SK-N-SH (cell line): Measurements from ENCODE around the gene CLEC3B. TPM values are rescaled to one million over a fixed set of nuclear protein-coding genes. Genes with fewer than 3 reads are reported as not detected.

ENCODE experiments used
- CTCF ChIA-PET: fragments of 300-600, 350-600 bp; formaldehyde crosslinking; extraction: SDS; loops from one replicate; lab custom pipeline; 2021; lab: Yijun Ruan, JAX
- POLR2A ChIA-PET: fragments of 350-600 bp; sonication (Branson Sonifier 250); formaldehyde crosslinking; extraction: SDS; loops from one replicate; lab custom pipeline; 2020; ENCODE audit warnings: antibody characterized with exemption, inconsistent platforms; lab: Yijun Ruan, JAX
- DNase-seq: peaks from one replicate; pipeline ENCODE4 v3.0.0; 2012
- H2AFZ ChIP-seq: fragments of 200-600 bp; sonication (generic); 2 replicates; pipeline ENCODE4 v1.8.1; 2016; ENCODE audit warnings: antibody characterized with exemption, mild to moderate bottlenecking, low read depth
- H3F3A ChIP-seq: fragments of 200-600 bp; sonication (generic); replicated peaks from 2 replicates; pipeline ENCODE3; 2016; ENCODE audit warnings: antibody characterized with exemption, mild to moderate bottlenecking; ENCODE audit not compliant: insufficient read depth
- H3K27ac ChIP-seq, 2 experiments: fragments of 200-500 bp in 1 of 2; fragments of 200-600 bp in 1 of 2; sonication (Bioruptor generic) in 1 of 2; sonication (generic), shearing (Covaris generic) in 1 of 2; 2 replicates each; pipeline versions ENCODE4 v1.5.1 to v1.6.1; 2014 to 2016; ENCODE audit warnings: low read depth in 2 of 2, inconsistent platforms in 1 of 2, low read length in 1 of 2, mild to moderate bottlenecking in 1 of 2, mixed read lengths in 1 of 2
- H3K27me3 ChIP-seq: fragments of 200-600 bp; sonication (generic), shearing (Covaris generic); 2 replicates; pipeline ENCODE4 v1.6.1; 2016; ENCODE audit warnings: mixed run types; ENCODE audit not compliant: insufficient read depth
- H3K36me3 ChIP-seq, 2 experiments: fragments of 200-500 bp in 1 of 2; fragments of 200-600 bp in 1 of 2; sonication (Bioruptor generic) in 1 of 2; sonication (generic) in 1 of 2; replicated peaks in 1 of 2; 2 replicates each; pipeline versions ENCODE3 to v1.5.1; 2014 to 2016; ENCODE audit warnings: low read length in 1 of 2, mild to moderate bottlenecking in 1 of 2; ENCODE audit not compliant: insufficient read depth in 2 of 2, control insufficient read depth in 1 of 2
- H3K4me1 ChIP-seq, 2 experiments: fragments of 200-500 bp in 1 of 2; fragments of 200-600 bp in 1 of 2; sonication (Bioruptor generic) in 1 of 2; sonication (generic), shearing (Covaris generic) in 1 of 2; 2 replicates each; pipeline versions ENCODE4 v1.5.1 to v1.6.1; 2014 to 2016; ENCODE audit warnings: low read depth in 1 of 2, low read length in 1 of 2, mixed run types in 1 of 2; ENCODE audit not compliant: insufficient read depth in 2 of 2, control insufficient read depth in 1 of 2
- H3K4me2 ChIP-seq: fragments of 200-600 bp; sonication (generic), shearing (Covaris generic); 2 replicates; pipeline ENCODE4 v1.6.1; 2017; ENCODE audit warnings: mixed run types
- H3K4me3 ChIP-seq, 2 experiments: fragments of 200-500 bp in 1 of 2; fragments of 200-600 bp in 1 of 2; sonication (Bioruptor generic) in 1 of 2; sonication (generic), shearing (Covaris generic) in 1 of 2; 2 replicates each; pipeline versions ENCODE4 v1.5.1 to v1.8.1; 2014 to 2016; ENCODE audit warnings: low read depth in 2 of 2, inconsistent platforms in 1 of 2, low read length in 1 of 2, mild to moderate bottlenecking in 1 of 2, mixed read lengths in 1 of 2, moderate library complexity in 1 of 2
- H3K79me2 ChIP-seq: fragments of 200-600 bp; sonication (generic); 2 replicates; pipeline ENCODE4 v1.8.1; 2017; ENCODE audit warnings: mild to moderate bottlenecking; ENCODE audit not compliant: insufficient read depth
- H3K9ac ChIP-seq: fragments of 200-600 bp; sonication (generic); 2 replicates; pipeline ENCODE4 v1.6.1; 2017; ENCODE audit warnings: mixed run types
- H3K9me2 ChIP-seq: fragments of 200-600 bp; sonication (generic); 2 replicates; pipeline ENCODE4 v1.6.1; 2017; ENCODE audit warnings: mixed run types
- H3K9me3 ChIP-seq: fragments of 200-600 bp; sonication (generic); 2 replicates; pipeline ENCODE4 v1.6.1; 2017; ENCODE audit warnings: mixed run types, mild to moderate bottlenecking, moderate library complexity
- H4K20me1 ChIP-seq: fragments of 200-600 bp; sonication (generic); 2 replicates; pipeline ENCODE4 v1.6.1; 2017; ENCODE audit warnings: mild to moderate bottlenecking, mixed run types; ENCODE audit not compliant: insufficient read depth
- CHD2 ChIP-seq: fragments of 150-350 bp; IDR thresholded peaks from 2 replicates; pipeline ENCODE4 v1.6.1; 2018; ENCODE audit warnings: low read length; ENCODE audit not compliant: partially characterized antibody
- EP300 ChIP-seq, 2 experiments: IDR thresholded peaks; 2 replicates each; pipeline versions ENCODE4 v1.4.0 to v1.6.1; 2012; ENCODE audit warnings: borderline replicate concordance in 1 of 2, low read depth in 1 of 2, low read length in 1 of 2
- FOXJ3 ChIP-seq: sonication (generic); formaldehyde crosslinking; IDR thresholded peaks from 2 replicates; pipeline ENCODE4 v1.5.1; 2020; ENCODE audit warnings: mild to moderate bottlenecking, missing genetic modification reagents
- MEF2A ChIP-seq: IDR thresholded peaks from 2 replicates; pipeline ENCODE4 v1.4.0; 2012; ENCODE audit warnings: low read depth, borderline replicate concordance
- MXI1 ChIP-seq: IDR thresholded peaks from 2 replicates; pipeline ENCODE4 v1.6.1; 2012; ENCODE audit warnings: mild to moderate bottlenecking, low read depth, low read length, improper control_type of control experiment
- RXRA ChIP-seq: IDR thresholded peaks from 2 replicates; pipeline ENCODE4 v1.4.0; 2012; ENCODE audit warnings: low read depth, mild to moderate bottlenecking, borderline replicate concordance
- TCF12 ChIP-seq: IDR thresholded peaks from 2 replicates; pipeline ENCODE4 v1.4.0; 2012
- TEAD4 ChIP-seq: IDR thresholded peaks from 2 replicates; pipeline ENCODE4 v1.4.0; 2012; ENCODE audit warnings: mild to moderate bottlenecking, borderline replicate concordance; ENCODE audit not compliant: insufficient read depth
- WGBS: methylation state at CpG from one replicate; pipeline ENCODE4 v1.1.6; 2017; ENCODE audit warnings: low lambda C conversion rate; 5-methylcytosine and 5-hydroxymethylcytosine counted together
- polyA plus RNA-seq, 3 experiments: library from polyadenylated mRNA; depleted of rRNA; stranded (reverse); fragments of >200 nt; gene quantifications; 2 replicates each; pipeline ENCODE4 v1.2.3, GENCODE V29; 2012
- TF ChIP-seq, protein P1 (sequence below): fragments of 200-600 bp; sonication (generic); IDR thresholded peaks from 2 replicates; pipeline ENCODE4 v1.6.1; 2017; ENCODE audit warnings: antibody characterized with exemption, mild to moderate bottlenecking, moderate library complexity
- TF ChIP-seq, protein P2 (sequence below): IDR thresholded peaks from 2 replicates; pipeline ENCODE4 v1.4.0; 2012; ENCODE audit warnings: low read depth
- TF ChIP-seq, protein P3 (sequence below): IDR thresholded peaks from 2 replicates; pipeline ENCODE4 v1.6.1; 2012; ENCODE audit warnings: mild to moderate bottlenecking, low read depth, low read length, moderate library complexity
- TF ChIP-seq, protein P4 (sequence below): IDR thresholded peaks from 2 replicates; pipeline ENCODE4 v1.4.0; 2012; ENCODE audit warnings: low read depth, borderline replicate concordance
- TF ChIP-seq, protein P5 (sequence below): IDR thresholded peaks from 2 replicates; pipeline ENCODE4; 2012
- TF ChIP-seq, protein P6 (sequence below): fragments of 150-350 bp; IDR thresholded peaks from 2 replicates; pipeline ENCODE4 v1.6.1; 2017; ENCODE audit warnings: antibody characterized with exemption, low read length, low read depth, borderline replicate concordance

CLEC3B gene
- polyA plus RNA-seq, 1 of the 3 experiments (the other 2 are of a cell fraction) = 0.46 TPM

DNA sequence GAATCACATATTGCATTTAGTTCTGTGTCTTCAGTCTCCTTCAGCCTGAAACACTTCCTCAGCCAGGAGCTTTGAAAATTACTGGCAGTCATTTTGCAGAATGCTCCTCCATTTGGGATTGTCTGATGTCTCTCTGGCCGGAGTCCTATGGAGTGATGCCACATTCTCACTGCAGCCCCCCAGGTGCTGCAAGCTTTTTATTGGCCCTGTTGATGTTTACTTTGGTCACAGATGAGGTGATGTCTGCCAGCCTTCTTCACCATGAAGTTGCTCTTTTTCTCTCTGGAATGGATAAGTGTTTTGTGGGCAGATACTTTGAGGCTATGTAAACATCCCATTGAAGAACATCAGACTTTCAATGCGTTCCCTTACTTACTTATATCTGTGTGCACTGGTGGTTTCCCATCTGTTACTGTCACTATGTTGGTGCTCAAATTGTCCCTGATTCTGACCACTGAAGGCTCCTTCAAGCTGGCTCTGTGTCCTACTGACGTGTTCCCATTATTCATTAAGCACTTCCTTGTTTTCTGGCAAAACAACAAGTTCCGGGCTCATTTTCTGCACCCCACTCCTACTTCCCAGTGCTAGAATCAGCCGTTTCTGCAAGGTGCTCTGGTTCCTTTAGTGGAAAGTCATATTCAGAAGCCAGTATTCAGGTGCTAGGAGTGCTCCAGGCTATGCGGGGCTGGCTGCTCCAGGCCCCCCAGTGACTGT lies 1.4 kb upstream of the CLEC3B start:
- Histone ChIP-seq H3K9me2 (no peaks in the 10 kb centered on the region), H3K27ac (no peak overlapping the region), H3K9ac (no peak overlapping the region), H3F3A (no peaks in the 10 kb centered on the region), H3K9me3 (no peaks in the 10 kb centered on the region), H3K4me2 (no peak overlapping the region), H3K27me3 (no peaks in the 10 kb centered on the region), H3K4me1 (no peaks in the 10 kb centered on the region; a peak in 2 of 4 replicates), H3K36me3 (no peaks in the 10 kb centered on the region), H2AFZ (no peak overlapping the region)
- no peak for DNase-seq
- CTCF ChIA-PET = interaction anchor here (0.9 kb wide), 1 partner anchor 14 kb away, joined by 3 read pairs; no protein-coding TSS in a partner anchor
- TF ChIP-seq, protein P1, sequence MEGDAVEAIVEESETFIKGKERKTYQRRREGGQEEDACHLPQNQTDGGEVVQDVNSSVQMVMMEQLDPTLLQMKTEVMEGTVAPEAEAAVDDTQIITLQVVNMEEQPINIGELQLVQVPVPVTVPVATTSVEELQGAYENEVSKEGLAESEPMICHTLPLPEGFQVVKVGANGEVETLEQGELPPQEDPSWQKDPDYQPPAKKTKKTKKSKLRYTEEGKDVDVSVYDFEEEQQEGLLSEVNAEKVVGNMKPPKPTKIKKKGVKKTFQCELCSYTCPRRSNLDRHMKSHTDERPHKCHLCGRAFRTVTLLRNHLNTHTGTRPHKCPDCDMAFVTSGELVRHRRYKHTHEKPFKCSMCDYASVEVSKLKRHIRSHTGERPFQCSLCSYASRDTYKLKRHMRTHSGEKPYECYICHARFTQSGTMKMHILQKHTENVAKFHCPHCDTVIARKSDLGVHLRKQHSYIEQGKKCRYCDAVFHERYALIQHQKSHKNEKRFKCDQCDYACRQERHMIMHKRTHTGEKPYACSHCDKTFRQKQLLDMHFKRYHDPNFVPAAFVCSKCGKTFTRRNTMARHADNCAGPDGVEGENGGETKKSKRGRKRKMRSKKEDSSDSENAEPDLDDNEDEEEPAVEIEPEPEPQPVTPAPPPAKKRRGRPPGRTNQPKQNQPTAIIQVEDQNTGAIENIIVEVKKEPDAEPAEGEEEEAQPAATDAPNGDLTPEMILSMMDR = no peak
- TF ChIP-seq EP300 (IDR thresholded peaks at IDR 0.05; ENCODE audit: borderline replicate concordance in 1 of 2, low read depth in 1 of 2, low read length in 1 of 2) = no peak
- TF ChIP-seq, protein P2, sequence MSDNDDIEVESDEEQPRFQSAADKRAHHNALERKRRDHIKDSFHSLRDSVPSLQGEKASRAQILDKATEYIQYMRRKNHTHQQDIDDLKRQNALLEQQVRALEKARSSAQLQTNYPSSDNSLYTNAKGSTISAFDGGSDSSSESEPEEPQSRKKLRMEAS = no peak
- no peak for TF ChIP-seq RXRA
- no peak for TF ChIP-seq MXI1
- TF ChIP-seq, protein P3, sequence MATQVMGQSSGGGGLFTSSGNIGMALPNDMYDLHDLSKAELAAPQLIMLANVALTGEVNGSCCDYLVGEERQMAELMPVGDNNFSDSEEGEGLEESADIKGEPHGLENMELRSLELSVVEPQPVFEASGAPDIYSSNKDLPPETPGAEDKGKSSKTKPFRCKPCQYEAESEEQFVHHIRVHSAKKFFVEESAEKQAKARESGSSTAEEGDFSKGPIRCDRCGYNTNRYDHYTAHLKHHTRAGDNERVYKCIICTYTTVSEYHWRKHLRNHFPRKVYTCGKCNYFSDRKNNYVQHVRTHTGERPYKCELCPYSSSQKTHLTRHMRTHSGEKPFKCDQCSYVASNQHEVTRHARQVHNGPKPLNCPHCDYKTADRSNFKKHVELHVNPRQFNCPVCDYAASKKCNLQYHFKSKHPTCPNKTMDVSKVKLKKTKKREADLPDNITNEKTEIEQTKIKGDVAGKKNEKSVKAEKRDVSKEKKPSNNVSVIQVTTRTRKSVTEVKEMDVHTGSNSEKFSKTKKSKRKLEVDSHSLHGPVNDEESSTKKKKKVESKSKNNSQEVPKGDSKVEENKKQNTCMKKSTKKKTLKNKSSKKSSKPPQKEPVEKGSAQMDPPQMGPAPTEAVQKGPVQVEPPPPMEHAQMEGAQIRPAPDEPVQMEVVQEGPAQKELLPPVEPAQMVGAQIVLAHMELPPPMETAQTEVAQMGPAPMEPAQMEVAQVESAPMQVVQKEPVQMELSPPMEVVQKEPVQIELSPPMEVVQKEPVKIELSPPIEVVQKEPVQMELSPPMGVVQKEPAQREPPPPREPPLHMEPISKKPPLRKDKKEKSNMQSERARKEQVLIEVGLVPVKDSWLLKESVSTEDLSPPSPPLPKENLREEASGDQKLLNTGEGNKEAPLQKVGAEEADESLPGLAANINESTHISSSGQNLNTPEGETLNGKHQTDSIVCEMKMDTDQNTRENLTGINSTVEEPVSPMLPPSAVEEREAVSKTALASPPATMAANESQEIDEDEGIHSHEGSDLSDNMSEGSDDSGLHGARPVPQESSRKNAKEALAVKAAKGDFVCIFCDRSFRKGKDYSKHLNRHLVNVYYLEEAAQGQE = no peak
- TF ChIP-seq TEAD4 = no peak
- TF ChIP-seq, protein P4, sequence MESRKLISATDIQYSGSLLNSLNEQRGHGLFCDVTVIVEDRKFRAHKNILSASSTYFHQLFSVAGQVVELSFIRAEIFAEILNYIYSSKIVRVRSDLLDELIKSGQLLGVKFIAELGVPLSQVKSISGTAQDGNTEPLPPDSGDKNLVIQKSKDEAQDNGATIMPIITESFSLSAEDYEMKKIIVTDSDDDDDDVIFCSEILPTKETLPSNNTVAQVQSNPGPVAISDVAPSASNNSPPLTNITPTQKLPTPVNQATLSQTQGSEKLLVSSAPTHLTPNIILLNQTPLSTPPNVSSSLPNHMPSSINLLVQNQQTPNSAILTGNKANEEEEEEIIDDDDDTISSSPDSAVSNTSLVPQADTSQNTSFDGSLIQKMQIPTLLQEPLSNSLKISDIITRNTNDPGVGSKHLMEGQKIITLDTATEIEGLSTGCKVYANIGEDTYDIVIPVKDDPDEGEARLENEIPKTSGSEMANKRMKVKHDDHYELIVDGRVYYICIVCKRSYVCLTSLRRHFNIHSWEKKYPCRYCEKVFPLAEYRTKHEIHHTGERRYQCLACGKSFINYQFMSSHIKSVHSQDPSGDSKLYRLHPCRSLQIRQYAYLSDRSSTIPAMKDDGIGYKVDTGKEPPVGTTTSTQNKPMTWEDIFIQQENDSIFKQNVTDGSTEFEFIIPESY = no peak
- TF ChIP-seq, protein P5, sequence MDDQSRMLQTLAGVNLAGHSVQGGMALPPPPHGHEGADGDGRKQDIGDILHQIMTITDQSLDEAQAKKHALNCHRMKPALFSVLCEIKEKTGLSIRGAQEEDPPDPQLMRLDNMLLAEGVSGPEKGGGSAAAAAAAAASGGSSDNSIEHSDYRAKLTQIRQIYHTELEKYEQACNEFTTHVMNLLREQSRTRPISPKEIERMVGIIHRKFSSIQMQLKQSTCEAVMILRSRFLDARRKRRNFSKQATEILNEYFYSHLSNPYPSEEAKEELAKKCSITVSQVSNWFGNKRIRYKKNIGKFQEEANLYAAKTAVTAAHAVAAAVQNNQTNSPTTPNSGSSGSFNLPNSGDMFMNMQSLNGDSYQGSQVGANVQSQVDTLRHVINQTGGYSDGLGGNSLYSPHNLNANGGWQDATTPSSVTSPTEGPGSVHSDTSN = no peak
- TF ChIP-seq TCF12 = no peak
- TF ChIP-seq, protein P6, sequence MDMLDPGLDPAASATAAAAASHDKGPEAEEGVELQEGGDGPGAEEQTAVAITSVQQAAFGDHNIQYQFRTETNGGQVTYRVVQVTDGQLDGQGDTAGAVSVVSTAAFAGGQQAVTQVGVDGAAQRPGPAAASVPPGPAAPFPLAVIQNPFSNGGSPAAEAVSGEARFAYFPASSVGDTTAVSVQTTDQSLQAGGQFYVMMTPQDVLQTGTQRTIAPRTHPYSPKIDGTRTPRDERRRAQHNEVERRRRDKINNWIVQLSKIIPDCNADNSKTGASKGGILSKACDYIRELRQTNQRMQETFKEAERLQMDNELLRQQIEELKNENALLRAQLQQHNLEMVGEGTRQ = no peak
- no peak for TF ChIP-seq FOXJ3
- TF ChIP-seq CHD2 = no peak
- no peak for TF ChIP-seq MEF2A
- TF ChIP-seq, all 33 proteins: peak for 0
- Histone ChIP-seq H3K79me2 (no peaks in the 10 kb centered on the region), H4K20me1 (no peaks in the 10 kb centered on the region), H3K4me3 (no peak overlapping the region)
- POLR2A ChIA-PET = no interaction called here
- WGBS = 90% methylated on average over 6 of the region's 6 CpGs
